Astrocyte (in vitro differentiated cells and primary cell): ENCODE measurements around the gene CHCT1.

Experiments used
- EZH2 ChIP-seq: IDR thresholded peaks from 2 replicates; pipeline ENCODE4 v1.6.1; 2012; ENCODE audit warnings: mild to moderate bottlenecking, low read length, inconsistent platforms; ENCODE audit not compliant: insufficient read depth
- TF ChIP-seq, protein P1 (sequence below): IDR thresholded peaks from 2 replicates; pipeline ENCODE4 v1.5.1; 2011; ENCODE audit warnings: low read depth, mild to moderate bottlenecking, inconsistent platforms, low read length, moderate library complexity; ENCODE audit not compliant: insufficient read depth

GRCh38 chr17:60391471-60392041 is 30.7 kb upstream of the CHCT1 start:
- TF ChIP-seq, protein P1, sequence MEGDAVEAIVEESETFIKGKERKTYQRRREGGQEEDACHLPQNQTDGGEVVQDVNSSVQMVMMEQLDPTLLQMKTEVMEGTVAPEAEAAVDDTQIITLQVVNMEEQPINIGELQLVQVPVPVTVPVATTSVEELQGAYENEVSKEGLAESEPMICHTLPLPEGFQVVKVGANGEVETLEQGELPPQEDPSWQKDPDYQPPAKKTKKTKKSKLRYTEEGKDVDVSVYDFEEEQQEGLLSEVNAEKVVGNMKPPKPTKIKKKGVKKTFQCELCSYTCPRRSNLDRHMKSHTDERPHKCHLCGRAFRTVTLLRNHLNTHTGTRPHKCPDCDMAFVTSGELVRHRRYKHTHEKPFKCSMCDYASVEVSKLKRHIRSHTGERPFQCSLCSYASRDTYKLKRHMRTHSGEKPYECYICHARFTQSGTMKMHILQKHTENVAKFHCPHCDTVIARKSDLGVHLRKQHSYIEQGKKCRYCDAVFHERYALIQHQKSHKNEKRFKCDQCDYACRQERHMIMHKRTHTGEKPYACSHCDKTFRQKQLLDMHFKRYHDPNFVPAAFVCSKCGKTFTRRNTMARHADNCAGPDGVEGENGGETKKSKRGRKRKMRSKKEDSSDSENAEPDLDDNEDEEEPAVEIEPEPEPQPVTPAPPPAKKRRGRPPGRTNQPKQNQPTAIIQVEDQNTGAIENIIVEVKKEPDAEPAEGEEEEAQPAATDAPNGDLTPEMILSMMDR: no peak
- TF ChIP-seq EZH2: no peak
